ENCODE data around the gene TRIM14. TPM values are rescaled to one million over a fixed set of nuclear protein-coding genes. Genes with fewer than 3 reads are reported as not detected.

The TRIM14 gene
- total RNA-seq: 26.3 TPM
- 11.3 TPM for polyA plus RNA-seq (ENCODE audit: insufficient read depth, low read depth, low replicate concordance)
- long read RNA-seq, donor 1, full-length matches to known transcripts: 2 of 2 reads
- long read RNA-seq, donor 1, partial matches to known transcripts: 0 of 2 reads
- long read RNA-seq, donor 1, other reads (novel, unspliced or antisense): 0 of 2 reads
- long read RNA-seq, donor 2, full-length matches to known transcripts: 2 of 2 reads
- long read RNA-seq, donor 2, partial matches to known transcripts: 0 of 2 reads
- long read RNA-seq, donor 2, other reads (novel, unspliced or antisense): 0 of 2 reads
- long read RNA-seq, donor 3, full-length matches to known transcripts: 1 of 1 reads
- long read RNA-seq, donor 3, partial matches to known transcripts: 0 of 1 reads
- long read RNA-seq, donor 3, other reads (novel, unspliced or antisense): 0 of 1 reads
- long read RNA-seq, donor 4, full-length matches to known transcripts: 3 of 3 reads
- long read RNA-seq, donor 4, partial matches to known transcripts: 0 of 3 reads
- long read RNA-seq, donor 4, other reads (novel, unspliced or antisense): 0 of 3 reads
- long read RNA-seq, donor 5: 0 reads
- long read RNA-seq, donor 6: 0 reads
- long read RNA-seq, donor 7, full-length matches to known transcripts: 9 of 22 reads
- long read RNA-seq, donor 7, partial matches to known transcripts: 1 of 22 reads
- long read RNA-seq, donor 7, other reads (novel, unspliced or antisense): 12 of 22 reads
- long read RNA-seq, donor 8: 0 reads
- long read RNA-seq, donor 9: 0 reads
- long read RNA-seq, donor 10, full-length matches to known transcripts: 1 of 1 reads
- long read RNA-seq, donor 10, partial matches to known transcripts: 0 of 1 reads
- long read RNA-seq, donor 10, other reads (novel, unspliced or antisense): 0 of 1 reads

GRCh38 chr9:98118640-98119601, at the start of gene TRIM14:
TSS of gene TRIM14 (minus strand) at chr9:98119222. CDS start at chr9:98119188, 34 bp downstream.
- Histone ChIP-seq H3K27me3 (ENCODE audit: control insufficient read depth, insufficient read depth, low read length) (no peaks in the 10 kb centered on the region), H3K4me3 (ENCODE audit: low read length in 3 of 3) (peak within 1 kb of the TSS; percentile 36 to 88 (median 86)), H3K9me3 (ENCODE audit: control insufficient read depth in 2 of 3, insufficient read depth in 1 of 3, low read length in 3 of 3) (no peaks in the 10 kb centered on the region), H3K36me3 (ENCODE audit: control insufficient read depth in 2 of 3, insufficient read depth in 3 of 3, low read length in 3 of 3) (no peaks in the 10 kb centered on the region), H3K9ac (ENCODE audit: low read length in 3 of 3) (peak within 1 kb of the TSS; percentile 1 to 60 (median 10)), H3K4me1 (ENCODE audit: control insufficient read depth in 2 of 3, insufficient read depth in 2 of 3, low read depth in 1 of 3, low read length in 3 of 3) (peaks cover 0 to 5% (median 3%) of the 10 kb centered on the region in 3 donors), H3K27ac (ENCODE audit: low read depth in 2 of 2, low read length in 2 of 2) (peak within 1 kb of the TSS; percentile 79 to 82)
- intact Hi-C loops (cut with DNase I): no loop called here
- TF ChIP-seq, protein P1, sequence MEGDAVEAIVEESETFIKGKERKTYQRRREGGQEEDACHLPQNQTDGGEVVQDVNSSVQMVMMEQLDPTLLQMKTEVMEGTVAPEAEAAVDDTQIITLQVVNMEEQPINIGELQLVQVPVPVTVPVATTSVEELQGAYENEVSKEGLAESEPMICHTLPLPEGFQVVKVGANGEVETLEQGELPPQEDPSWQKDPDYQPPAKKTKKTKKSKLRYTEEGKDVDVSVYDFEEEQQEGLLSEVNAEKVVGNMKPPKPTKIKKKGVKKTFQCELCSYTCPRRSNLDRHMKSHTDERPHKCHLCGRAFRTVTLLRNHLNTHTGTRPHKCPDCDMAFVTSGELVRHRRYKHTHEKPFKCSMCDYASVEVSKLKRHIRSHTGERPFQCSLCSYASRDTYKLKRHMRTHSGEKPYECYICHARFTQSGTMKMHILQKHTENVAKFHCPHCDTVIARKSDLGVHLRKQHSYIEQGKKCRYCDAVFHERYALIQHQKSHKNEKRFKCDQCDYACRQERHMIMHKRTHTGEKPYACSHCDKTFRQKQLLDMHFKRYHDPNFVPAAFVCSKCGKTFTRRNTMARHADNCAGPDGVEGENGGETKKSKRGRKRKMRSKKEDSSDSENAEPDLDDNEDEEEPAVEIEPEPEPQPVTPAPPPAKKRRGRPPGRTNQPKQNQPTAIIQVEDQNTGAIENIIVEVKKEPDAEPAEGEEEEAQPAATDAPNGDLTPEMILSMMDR (IDR thresholded peaks at IDR 0.05; ENCODE audit: borderline replicate concordance, extremely low read depth, insufficient read depth): no peak
- no peak for FAIRE-seq
- peak; percentile 74 to 87 (median 81) for DNase-seq

GRCh38 chr9:98168153-98168780, 49.2 kb upstream of the TRIM14 start:
- FAIRE-seq (no peak), DNase-seq (no peak)
- H3K9ac ChIP-seq (ENCODE audit: low read length in 3 of 3): no peak overlapping the region
- H3K27ac ChIP-seq (ENCODE audit: low read depth in 2 of 2, low read length in 2 of 2): no peak overlapping the region
- no peaks in the 10 kb centered on the region for H3K4me1 ChIP-seq (ENCODE audit: control insufficient read depth in 2 of 3, insufficient read depth in 2 of 3, low read depth in 1 of 3, low read length in 3 of 3)
- no peaks in the 10 kb centered on the region for H3K9me3 ChIP-seq (ENCODE audit: control insufficient read depth in 2 of 3, insufficient read depth in 1 of 3, low read length in 3 of 3)
- TF ChIP-seq, protein P1 (IDR thresholded peaks at IDR 0.05; ENCODE audit: borderline replicate concordance, extremely low read depth, insufficient read depth): no peak
- intact Hi-C loops (cut with DNase I): no loop called here
- H3K36me3 ChIP-seq (ENCODE audit: control insufficient read depth in 2 of 3, insufficient read depth in 3 of 3, low read length in 3 of 3): no peaks in the 10 kb centered on the region
- no peak overlapping the region for H3K4me3 ChIP-seq (ENCODE audit: low read length in 3 of 3)
- H3K27me3 ChIP-seq (ENCODE audit: control insufficient read depth, insufficient read depth, low read length): no peaks in the 10 kb centered on the region

DNA sequence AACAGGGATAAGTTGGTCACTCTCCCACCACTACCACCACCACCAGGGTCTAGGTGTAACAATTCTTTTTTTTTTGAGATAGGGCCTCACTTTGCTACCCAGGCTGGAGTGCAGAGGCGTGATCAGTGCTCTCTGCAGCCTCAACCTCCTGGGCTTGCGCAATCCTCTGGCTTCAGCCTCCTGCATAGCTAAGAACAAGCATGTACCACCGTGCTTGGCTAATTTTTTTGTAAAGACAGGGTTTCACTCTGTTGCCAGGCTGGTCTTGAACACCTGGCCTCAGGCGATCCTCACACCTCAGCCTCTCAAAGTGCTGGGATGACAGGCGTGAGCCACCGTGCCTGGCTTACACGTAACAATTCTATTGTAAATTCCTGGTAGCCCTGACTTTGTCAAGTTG, 45.9 kb upstream of the TRIM14 start:
- no peak overlapping the region for H3K9ac ChIP-seq (ENCODE audit: low read length in 3 of 3)
- H3K27ac ChIP-seq (ENCODE audit: low read depth in 2 of 2, low read length in 2 of 2): no peak overlapping the region
- TF ChIP-seq, protein P1 (IDR thresholded peaks at IDR 0.05; ENCODE audit: borderline replicate concordance, extremely low read depth, insufficient read depth): no peak
- H3K9me3 ChIP-seq (ENCODE audit: control insufficient read depth in 2 of 3, insufficient read depth in 1 of 3, low read length in 3 of 3): no peaks in the 10 kb centered on the region
- H3K4me1 ChIP-seq (ENCODE audit: control insufficient read depth in 2 of 3, insufficient read depth in 2 of 3, low read depth in 1 of 3, low read length in 3 of 3): no peaks in the 10 kb centered on the region
- FAIRE-seq (no peak), DNase-seq (no peak)
- no peaks in the 10 kb centered on the region for H3K36me3 ChIP-seq (ENCODE audit: control insufficient read depth in 2 of 3, insufficient read depth in 3 of 3, low read length in 3 of 3)
- H3K4me3 ChIP-seq (ENCODE audit: low read length in 3 of 3): no peak overlapping the region
- no peaks in the 10 kb centered on the region for H3K27me3 ChIP-seq (ENCODE audit: control insufficient read depth, insufficient read depth, low read length)
- intact Hi-C loops (cut with DNase I): no loop called here

Data from kidney (tissue), 22 donors.